ENCODE data around the gene ZNF236.

DNA sequence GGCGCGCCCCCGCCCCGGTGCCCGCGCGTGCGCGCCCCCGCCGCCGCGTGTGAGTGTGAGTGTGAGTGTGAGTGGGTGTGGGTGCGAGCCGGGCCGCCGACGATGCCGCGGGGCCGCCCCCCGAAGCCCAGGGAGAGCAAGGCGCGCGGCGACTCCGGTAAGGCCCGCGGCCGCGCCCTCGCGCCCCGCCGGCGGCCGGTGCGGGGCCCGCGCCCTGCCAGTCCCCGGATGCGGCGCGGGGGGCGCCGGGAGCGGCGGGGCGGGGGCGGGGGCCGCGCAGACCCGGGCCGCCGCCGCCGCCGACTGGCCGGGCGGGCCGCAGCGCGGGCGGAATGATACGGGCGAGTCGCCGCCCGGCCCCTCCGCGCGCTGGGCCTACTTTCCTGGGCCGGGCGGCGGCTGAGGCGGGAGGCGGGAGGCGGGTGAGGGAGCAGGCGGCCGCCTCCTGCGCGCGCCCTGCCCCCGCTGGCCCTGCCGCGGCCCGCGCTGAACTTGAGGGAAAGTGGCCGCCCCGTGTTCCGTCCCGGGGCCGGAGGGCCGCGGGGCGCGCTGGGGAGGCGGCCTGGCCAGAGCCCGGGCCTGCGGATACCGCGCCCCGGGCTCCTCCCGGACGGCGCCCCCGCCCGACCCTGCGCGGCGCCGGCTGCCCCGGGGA, at the start of gene ZNF236:
- TF ChIP-seq EZH2 (IDR thresholded peaks at IDR 0.05; ENCODE audit: borderline replicate concordance, low read depth, low read length, severe bottlenecking): no peak
- TF ChIP-seq, protein P1, sequence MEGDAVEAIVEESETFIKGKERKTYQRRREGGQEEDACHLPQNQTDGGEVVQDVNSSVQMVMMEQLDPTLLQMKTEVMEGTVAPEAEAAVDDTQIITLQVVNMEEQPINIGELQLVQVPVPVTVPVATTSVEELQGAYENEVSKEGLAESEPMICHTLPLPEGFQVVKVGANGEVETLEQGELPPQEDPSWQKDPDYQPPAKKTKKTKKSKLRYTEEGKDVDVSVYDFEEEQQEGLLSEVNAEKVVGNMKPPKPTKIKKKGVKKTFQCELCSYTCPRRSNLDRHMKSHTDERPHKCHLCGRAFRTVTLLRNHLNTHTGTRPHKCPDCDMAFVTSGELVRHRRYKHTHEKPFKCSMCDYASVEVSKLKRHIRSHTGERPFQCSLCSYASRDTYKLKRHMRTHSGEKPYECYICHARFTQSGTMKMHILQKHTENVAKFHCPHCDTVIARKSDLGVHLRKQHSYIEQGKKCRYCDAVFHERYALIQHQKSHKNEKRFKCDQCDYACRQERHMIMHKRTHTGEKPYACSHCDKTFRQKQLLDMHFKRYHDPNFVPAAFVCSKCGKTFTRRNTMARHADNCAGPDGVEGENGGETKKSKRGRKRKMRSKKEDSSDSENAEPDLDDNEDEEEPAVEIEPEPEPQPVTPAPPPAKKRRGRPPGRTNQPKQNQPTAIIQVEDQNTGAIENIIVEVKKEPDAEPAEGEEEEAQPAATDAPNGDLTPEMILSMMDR (IDR thresholded peaks at IDR 0.05; ENCODE audit: extremely low read depth in 1 of 2, insufficient read depth in 1 of 2, low read depth in 1 of 2, low read length in 2 of 2): no peak

Data from endothelial cell of umbilical vein (primary cell).